Loucy (cell line): ENCODE data around the gene C2CD5.
"Not testable (repeated sequence)": the region's sequence is repeated elsewhere in the genome, so short reads cannot be mapped to it uniquely, and the experiment has no call there.

Source experiments
- H2AFZ ChIP-seq: fragments of 200-600 bp; sonication (generic); 2 replicates; pipeline ENCODE4 v1.6.0; 2016; ENCODE audit warnings: antibody characterized with exemption, mild to moderate bottlenecking, low read length, moderate library complexity
- H3F3A ChIP-seq: fragments of 200-600 bp; 2 replicates; pipeline ENCODE4 v1.6.0; 2016; ENCODE audit warnings: antibody characterized with exemption, low read depth, mild to moderate bottlenecking
- H3K27me3 ChIP-seq: fragments of 200-600 bp; sonication (generic); 2 replicates; pipeline ENCODE4 v1.6.1; 2014; ENCODE audit warnings: low read length, mild to moderate bottlenecking; ENCODE audit not compliant: insufficient read depth, poor library complexity, severe bottlenecking
- H3K36me3 ChIP-seq: fragments of 200-600 bp; sonication (generic); 2 replicates; pipeline ENCODE4 v1.6.1; 2016; ENCODE audit warnings: low read length; ENCODE audit not compliant: insufficient read depth
- H3K4me1 ChIP-seq: fragments of 200-600 bp; sonication (generic); 2 replicates; pipeline ENCODE4 v1.5.1; 2014; ENCODE audit warnings: low read length, mild to moderate bottlenecking; ENCODE audit not compliant: insufficient read depth, poor library complexity, severe bottlenecking
- H3K4me2 ChIP-seq: fragments of 200-600 bp; sonication (generic); 2 replicates; pipeline ENCODE4 v1.6.0; 2014; ENCODE audit warnings: antibody characterized with exemption, low read length, low read depth, mild to moderate bottlenecking; ENCODE audit not compliant: poor library complexity, severe bottlenecking
- H3K4me3 ChIP-seq: fragments of 200-600 bp; sonication (generic); 2 replicates; pipeline ENCODE4 v1.5.1; 2014; ENCODE audit warnings: low read length, mild to moderate bottlenecking, mixed read lengths; ENCODE audit not compliant: poor library complexity, severe bottlenecking
- H3K79me2 ChIP-seq: fragments of 200-600 bp; sonication (generic); 2 replicates; pipeline ENCODE4 v1.6.1; 2014; ENCODE audit warnings: low read length; ENCODE audit not compliant: insufficient read depth
- H3K9ac ChIP-seq: fragments of 200-600 bp; sonication (generic); 2 replicates; pipeline ENCODE4 v1.6.0; 2014; ENCODE audit warnings: mild to moderate bottlenecking, low read depth, low read length, moderate library complexity; ENCODE audit not compliant: poor library complexity, severe bottlenecking
- H3K9me2 ChIP-seq: fragments of 200-600 bp; sonication (generic); replicated peaks from 2 replicates; pipeline ENCODE4 v1.6.1; 2016; ENCODE audit warnings: low read depth, low read length, mixed read lengths
- H3K9me3 ChIP-seq: fragments of 200-600 bp; sonication (generic); 2 replicates; pipeline ENCODE4 v1.6.1; 2014; ENCODE audit warnings: mild to moderate bottlenecking, antibody characterized with exemption, low read length, low read depth; ENCODE audit not compliant: insufficient read depth
- H4K20me1 ChIP-seq: fragments of 200-600 bp; sonication (generic); 2 replicates; pipeline ENCODE4 v1.6.0; 2014; ENCODE audit warnings: antibody characterized with exemption, low read length, mild to moderate bottlenecking; ENCODE audit not compliant: insufficient read depth, poor library complexity, severe bottlenecking
- CTCF ChIP-seq: fragments of 200-600 bp; sonication (generic); conservative IDR thresholded peaks from 2 replicates; pipeline ENCODE4 v1.5.1; 2014; ENCODE audit warnings: mild to moderate bottlenecking, antibody characterized with exemption, low read length
- EZH2phosphoT487 ChIP-seq: fragments of 200-600 bp; IDR thresholded peaks from 2 replicates; pipeline ENCODE4 v1.6.1; 2018; ENCODE audit warnings: antibody characterized with exemption, mild to moderate bottlenecking, moderate library complexity, borderline replicate concordance

C2CD5 gene

GRCh38 chr12:22488478-22488877 is 55.9 kb downstream of the C2CD5 start:
- Histone ChIP-seq H3K4me2 (no peak overlapping the region), H3K36me3 (peaks cover 54% of the 10 kb centered on the region), H3K79me2 (no peaks in the 10 kb centered on the region), H3K9ac (no peak overlapping the region), H3K4me3 (no peak overlapping the region), H4K20me1 (no peaks in the 10 kb centered on the region), H3K27me3 (no peaks in the 10 kb centered on the region), H3K9me2 (no peaks in the 10 kb centered on the region), H3K9me3 (no peaks in the 10 kb centered on the region), H3F3A (no peaks in the 10 kb centered on the region), H2AFZ (no peak overlapping the region), H3K4me1 (no peaks in the 10 kb centered on the region)
- TF ChIP-seq EZH2phosphoT487 (no peak), CTCF (no peak)

DNA sequence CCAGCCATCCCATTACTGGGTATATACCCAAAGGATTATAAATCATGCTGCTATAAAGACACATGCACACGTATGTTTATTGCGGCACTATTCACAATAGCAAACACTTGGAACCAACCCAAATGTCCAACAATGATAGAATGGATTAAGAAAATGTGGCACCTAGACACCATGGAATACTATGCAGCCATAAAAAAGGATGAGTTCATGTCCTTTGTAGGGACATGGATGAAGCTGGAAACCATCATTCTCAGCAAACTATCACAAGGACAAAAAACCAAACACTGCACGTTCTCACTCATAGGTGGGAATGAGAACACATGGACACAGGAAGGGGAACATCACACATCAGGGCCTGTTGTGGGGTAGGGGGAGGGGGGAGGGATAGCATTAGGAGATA is 56.7 kb downstream of the C2CD5 start:
- H2AFZ ChIP-seq, H3K79me2 ChIP-seq, H3K4me2 ChIP-seq, H3K9me2 ChIP-seq, H3K9ac ChIP-seq, H3K4me1 ChIP-seq, H3K9me3 ChIP-seq, H3K27me3 ChIP-seq, H3F3A ChIP-seq, H4K20me1 ChIP-seq, H3K4me3 ChIP-seq: not testable (repeated sequence)
- peaks cover 53% of the 10 kb centered on the region for H3K36me3 ChIP-seq

DNA sequence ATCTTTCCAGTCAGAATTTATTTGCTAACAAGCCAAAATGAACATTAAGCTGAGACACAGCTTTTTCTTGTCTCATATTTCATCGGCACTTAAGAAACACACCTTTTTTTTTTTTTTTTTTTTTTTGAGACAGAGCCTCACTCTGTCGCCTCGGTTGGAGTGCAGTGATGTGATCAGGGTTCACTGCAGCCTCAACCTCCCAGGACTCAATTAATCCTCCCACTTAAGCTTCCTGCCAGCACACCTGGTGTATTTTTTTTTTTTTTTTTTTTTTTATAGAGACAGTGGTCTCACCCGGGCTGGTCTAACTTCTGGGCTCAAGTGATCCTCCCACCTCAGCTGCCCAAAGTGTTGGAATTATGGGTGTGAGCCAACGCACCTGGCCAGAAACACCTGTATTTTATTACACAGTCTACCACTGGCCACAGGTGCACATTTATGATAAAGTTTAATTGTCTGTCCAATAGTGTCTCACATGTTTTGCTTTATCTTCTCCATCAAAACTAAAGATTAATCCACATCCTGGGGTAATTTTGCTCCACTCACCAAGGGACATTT is 62.7 kb downstream of the C2CD5 start:
- peaks cover 29% of the 10 kb centered on the region for H3K36me3 ChIP-seq
- no peaks in the 10 kb centered on the region for H3K79me2 ChIP-seq
- H3F3A ChIP-seq = peaks cover 3% of the 10 kb centered on the region; the same call in 1 of the 2 replicates
- TF ChIP-seq EZH2phosphoT487 (no peak), CTCF (no peak)
- no peaks in the 10 kb centered on the region for H4K20me1 ChIP-seq
- H3K9me3 ChIP-seq = no peaks in the 10 kb centered on the region
- no peaks in the 10 kb centered on the region for H3K9me2 ChIP-seq
- no peak overlapping the region for H3K9ac ChIP-seq
- H3K4me3 ChIP-seq = no peak overlapping the region
- H3K4me1 ChIP-seq = peaks cover 9% of the 10 kb centered on the region
- no peak overlapping the region for H2AFZ ChIP-seq
- H3K4me2 ChIP-seq = no peak overlapping the region
- no peaks in the 10 kb centered on the region for H3K27me3 ChIP-seq

DNA sequence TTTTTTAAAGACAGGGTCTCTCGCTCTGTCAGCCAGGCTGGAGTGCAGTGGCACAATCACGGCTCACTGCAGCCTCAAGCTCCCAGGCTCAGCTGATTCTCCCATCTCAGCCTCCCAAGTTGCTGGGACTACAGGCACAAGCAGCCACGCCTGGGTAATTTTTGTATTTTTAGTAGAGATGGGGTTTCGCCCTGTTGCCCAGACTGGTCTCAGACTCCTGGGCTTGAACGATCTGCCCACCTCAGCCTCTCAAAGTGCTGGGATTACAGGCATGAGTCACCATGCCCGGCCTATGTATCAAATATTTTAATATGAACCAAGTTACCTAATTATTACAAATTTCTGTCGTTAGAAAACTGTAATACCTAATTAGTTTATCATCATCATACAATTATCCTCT is 63.5 kb downstream of the C2CD5 start:
- H2AFZ ChIP-seq, H3K4me3 ChIP-seq, H3K9me2 ChIP-seq, H3K4me2 ChIP-seq, H3K9ac ChIP-seq, H3K79me2 ChIP-seq, H3K27me3 ChIP-seq, H4K20me1 ChIP-seq, H3K9me3 ChIP-seq, H3K4me1 ChIP-seq, H3F3A ChIP-seq: not testable (repeated sequence)
- H3K36me3 ChIP-seq = peaks cover 29% of the 10 kb centered on the region
